Liver (tissue), 9 donors: ENCODE data around the gene ACOT13. TPM values are rescaled to one million over a fixed set of nuclear protein-coding genes. Genes with fewer than 3 reads are reported as not detected.

Experiments used
- DNase-seq: peaks from one replicate; pipeline ENCODE4 v3.0.0-alpha.2; 2017; ENCODE audit warnings: low spot score
- H3K27ac ChIP-seq, 2 donors: one replicate each; pipeline ENCODE4 v1.7.0; 2013; ENCODE audit warnings: inconsistent platforms in 2 of 2, low read length in 2 of 2, control low read depth in 1 of 2, low read depth in 1 of 2, mild to moderate bottlenecking in 1 of 2
- H3K27me3 ChIP-seq, 4 donors: one replicate each; pipeline versions ENCODE4 v1.6.1 to v1.7.0; 2013; ENCODE audit warnings: low read length in 3 of 4, inconsistent platforms in 1 of 4, mild to moderate bottlenecking in 1 of 4, moderate library complexity in 1 of 4; ENCODE audit not compliant: control insufficient read depth in 4 of 4, insufficient read depth in 4 of 4
- H3K36me3 ChIP-seq, 4 donors: one replicate each; pipeline versions ENCODE4 v1.6.1 to v1.7.0; 2013; ENCODE audit warnings: low read length in 3 of 4, mild to moderate bottlenecking in 3 of 4, low read depth in 1 of 4, moderate library complexity in 1 of 4; ENCODE audit not compliant: control insufficient read depth in 4 of 4, insufficient read depth in 3 of 4
- H3K4me1 ChIP-seq, 4 donors: one replicate each; pipeline versions ENCODE4 v1.6.1 to v1.7.0; 2013; ENCODE audit warnings: low read length in 3 of 4, mild to moderate bottlenecking in 3 of 4, moderate library complexity in 1 of 4; ENCODE audit not compliant: control insufficient read depth in 4 of 4, insufficient read depth in 4 of 4
- H3K4me3 ChIP-seq, 3 donors: one replicate each; pipeline versions ENCODE4 v1.6.1 to v1.7.0; 2013; ENCODE audit warnings: low read length in 3 of 3, control low read depth in 1 of 3, low read depth in 1 of 3, mild to moderate bottlenecking in 1 of 3
- H3K9ac ChIP-seq, 2 donors: one replicate each; pipeline ENCODE4 v1.7.0; 2013; ENCODE audit warnings: low read length in 2 of 2, mild to moderate bottlenecking in 2 of 2, moderate library complexity in 2 of 2, control low read depth in 1 of 2, low read depth in 1 of 2
- H3K9me3 ChIP-seq, 4 donors: one replicate each; pipeline versions ENCODE4 v1.6.1 to v1.7.0; 2013; ENCODE audit warnings: low read length in 3 of 4; ENCODE audit not compliant: control insufficient read depth in 4 of 4
- ATF3 ChIP-seq: IDR thresholded peaks from 2 replicates; pipeline ENCODE4 v1.6.1; 2016; ENCODE audit warnings: antibody characterized with exemption
- CTCF ChIP-seq: fragments of 150-350 bp; IDR thresholded peaks from 2 replicates; pipeline ENCODE4 v1.5.1; 2017; ENCODE audit warnings: improper control_type of control experiment, low read depth, low read length; ENCODE audit not compliant: missing input control
- EGR1 ChIP-seq, 2 donors: IDR thresholded peaks; 2 replicates each; pipeline ENCODE4 v1.6.1; 2016 to 2018; ENCODE audit warnings: antibody characterized with exemption in 2 of 2, low read depth in 2 of 2
- FOXA1 ChIP-seq: IDR thresholded peaks from 2 replicates; pipeline ENCODE4 v1.6.1; 2016; ENCODE audit warnings: antibody characterized with exemption
- FOXA2 ChIP-seq: IDR thresholded peaks from 2 replicates; pipeline ENCODE4 v1.6.1; 2016; ENCODE audit warnings: antibody characterized with exemption
- GABPA ChIP-seq, 2 donors: IDR thresholded peaks in 1 of 2; conservative IDR thresholded peaks in 1 of 2; 2 replicates each; pipeline ENCODE4 v1.6.1; 2016; ENCODE audit warnings: antibody characterized with exemption in 2 of 2, mild to moderate bottlenecking in 1 of 2, moderate library complexity in 1 of 2
- HNF4A ChIP-seq, 2 donors: conservative IDR thresholded peaks; 2 replicates each; pipeline ENCODE4 v1.6.1; 2016; ENCODE audit warnings: antibody characterized with exemption in 2 of 2, mild to moderate bottlenecking in 2 of 2
- HNF4G ChIP-seq: IDR thresholded peaks from 2 replicates; pipeline ENCODE4 v1.6.1; 2016; ENCODE audit warnings: antibody characterized with exemption
- JUND ChIP-seq, 2 donors: IDR thresholded peaks; 2 replicates each; pipeline ENCODE4 v1.6.1; 2016; ENCODE audit warnings: antibody characterized with exemption in 2 of 2
- MAX ChIP-seq: IDR thresholded peaks from 2 replicates; pipeline ENCODE4 v1.6.1; 2016; ENCODE audit warnings: antibody characterized with exemption
- NR2F2 ChIP-seq: IDR thresholded peaks from 2 replicates; pipeline ENCODE4 v1.6.1; 2016; ENCODE audit warnings: antibody characterized with exemption
- RAD21 ChIP-seq, 2 donors: IDR thresholded peaks; 2 replicates each; pipeline ENCODE4 v1.6.1; 2016; ENCODE audit warnings: antibody characterized with exemption in 2 of 2, mild to moderate bottlenecking in 2 of 2
- REST ChIP-seq: IDR thresholded peaks from 2 replicates; pipeline ENCODE4 v1.6.1; 2016; ENCODE audit warnings: antibody characterized with exemption, mild to moderate bottlenecking
- RXRA ChIP-seq, 2 donors: IDR thresholded peaks; 2 replicates each; pipeline ENCODE4 v1.6.1; 2017 to 2018; ENCODE audit warnings: antibody characterized with exemption in 2 of 2, mild to moderate bottlenecking in 1 of 2
- SP1 ChIP-seq: IDR thresholded peaks from 2 replicates; pipeline ENCODE4 v1.6.1; 2018; ENCODE audit warnings: antibody characterized with exemption, mild to moderate bottlenecking
- TAF1 ChIP-seq: conservative IDR thresholded peaks from 2 replicates; pipeline ENCODE4 v1.6.1; 2016; ENCODE audit warnings: antibody characterized with exemption, mild to moderate bottlenecking
- YY1 ChIP-seq: IDR thresholded peaks from 2 replicates; pipeline ENCODE4 v1.6.1; 2016; ENCODE audit warnings: antibody characterized with exemption, mild to moderate bottlenecking
- ZBTB33 ChIP-seq: IDR thresholded peaks from 2 replicates; pipeline ENCODE4 v1.6.1; 2016; ENCODE audit warnings: antibody characterized with exemption
- polyA plus RNA-seq, 2 donors: library from polyadenylated mRNA; stranded (reverse) in 1 of 2; unstranded in 1 of 2; fragments of 200-250 nt in 1 of 2; fragments of >200 nt in 1 of 2; fragmentation: Nextera tagmentation in 1 of 2; extraction: Ambion mirVana in 1 of 2; gene quantifications; one replicate each; pipeline versions ENCODE4 v1.2.1 to v1.2.3, GENCODE V29; 2013 to 2015
- total RNA-seq, 2 donors: library from RNA; depleted of rRNA; stranded (reverse); fragments of >200 nt; gene quantifications; one replicate each; pipeline ENCODE4 v1.2.3, GENCODE V29; 2014
- donor health status: healthy.
- donor health status: healthy.
- donor health status: healthy.
- donor health status: healthy.
- donor health status: healthy.

Gene ACOT13
- total and polyA plus RNA-seq, 4 donors = 9.9 to 90.0 (median 21.3) TPM

GRCh38 chr6:24642061-24642460 is 24.8 kb upstream of the ACOT13 start:
- TF ChIP-seq TAF1 = no peak
- TF ChIP-seq FOXA2 = no peak
- TF ChIP-seq CTCF = no peak
- TF ChIP-seq ZBTB33 = no peak
- no peak for TF ChIP-seq RAD21 (IDR thresholded peaks at IDR 0.05)
- TF ChIP-seq REST = no peak
- no peak for TF ChIP-seq SP1
- TF ChIP-seq GABPA (IDR thresholded peaks at IDR 0.05 in 1 of 2, conservative IDR thresholded peaks at IDR 0.05 in 1 of 2) = no peak
- TF ChIP-seq RXRA (IDR thresholded peaks at IDR 0.05) = no peak
- no peak for TF ChIP-seq HNF4A (conservative IDR thresholded peaks at IDR 0.05)
- no peak for TF ChIP-seq YY1
- TF ChIP-seq ATF3 = no peak
- no peak for TF ChIP-seq JUND (IDR thresholded peaks at IDR 0.05)
- TF ChIP-seq EGR1 (IDR thresholded peaks at IDR 0.05; ENCODE audit: low read depth in 2 of 2) = no peak
- TF ChIP-seq HNF4G = no peak
- TF ChIP-seq MAX = no peak
- TF ChIP-seq FOXA1 = no peak
- TF ChIP-seq NR2F2 = no peak
- Histone ChIP-seq H3K9me3 (no peaks in the 10 kb centered on the region), H3K4me3 (no peak overlapping the region), H3K9ac (no peak overlapping the region), H3K27ac (no peak overlapping the region), H3K27me3 (no peaks in the 10 kb centered on the region), H3K4me1 (peaks cover 2 to 12% (median 10%) of the 10 kb centered on the region in 4 donors), H3K36me3 (no peaks in the 10 kb centered on the region)
- DNase-seq = no peak
